Measurements from ENCODE around the gene MEGF6. TPM values are rescaled to one million over a fixed set of nuclear protein-coding genes. Genes with fewer than 3 reads are reported as not detected.

Gene MEGF6
- total and polyA plus RNA-seq, 2 donors (not counting 1 experiment from before 2014, with no cell fraction given): 43.2 to 77.3 TPM

GRCh38 chr1:3467096-3468036, 143.9 kb downstream of the MEGF6 start:
- CTCF ChIA-PET: interaction anchor here (4.2 kb wide), 1 partner anchor 14 kb away, joined by 11 read pairs; no protein-coding TSS in a partner anchor
- DNase-seq: no peak

More at GRCh38 chr1:3467096-3468036, 143.9 kb downstream of the MEGF6 start:
- H3K36me3 ChIP-seq (replicated peaks in 1 of 2; ENCODE audit: control extremely low read depth in 1 of 2, control insufficient read depth in 1 of 2, extremely low read depth in 1 of 2, insufficient read depth in 2 of 2, low read length in 1 of 2): no peaks in the 10 kb centered on the region
- H3K4me3 ChIP-seq (ENCODE audit: control extremely low read depth in 1 of 5, extremely low read depth in 1 of 5, insufficient read depth in 1 of 5, low read depth in 2 of 5, low read length in 4 of 5): no peak overlapping the region
- H3K9me3 ChIP-seq (ENCODE audit: control extremely low read depth in 1 of 3, control insufficient read depth in 2 of 3, insufficient read depth in 1 of 3, low read length in 2 of 3): no peaks in the 10 kb centered on the region
- no peak for ATAC-seq (ENCODE audit: low read depth)
- 90% methylated on average over 26 of the region's 35 CpGs for WGBS (ENCODE audit: insufficient coverage)
- no peak overlapping the region for H3K4me3 Mint-ChIP-seq
- H3K79me2 ChIP-seq (ENCODE audit: control insufficient read depth, insufficient read depth, low read length): no peaks in the 10 kb centered on the region
- POLR2A ChIA-PET: no interaction called here
- H3K27ac ChIP-seq (ENCODE audit: low read length in 2 of 2): no peak overlapping the region
- H3K27ac Mint-ChIP-seq: no peak overlapping the region
- no peaks in the 10 kb centered on the region for H3K9me3 Mint-ChIP-seq (ENCODE audit: insufficient read depth)
- H3K27me3 ChIP-seq (replicated peaks in 1 of 4; ENCODE audit: control extremely low read depth in 1 of 4, control insufficient read depth in 3 of 4, insufficient read depth in 4 of 4, low read length in 3 of 4): no peaks in the 10 kb centered on the region
- H2AFZ ChIP-seq (ENCODE audit: insufficient read depth, low read depth, low read length, poor library complexity, severe bottlenecking): no peak overlapping the region
- TF ChIP-seq CTCF (IDR thresholded peaks at IDR 0.05) (no peak), EZH2 (IDR thresholded peaks at IDR 0.05; ENCODE audit: borderline replicate concordance, insufficient read depth, low read depth, low read length, poor library complexity, severe bottlenecking) (no peak)
- peaks cover 4% of the 10 kb centered on the region for H3K4me1 Mint-ChIP-seq
- H3K4me1 ChIP-seq (ENCODE audit: control insufficient read depth in 2 of 2, insufficient read depth in 2 of 2, low read length in 2 of 2): no peaks in the 10 kb centered on the region
- no peak overlapping the region for H3K9ac ChIP-seq (ENCODE audit: low read length)
- H3K27me3 Mint-ChIP-seq: peaks cover 3% of the 10 kb centered on the region
- H3K4me2 ChIP-seq (replicated peaks; ENCODE audit: low read depth, low read length, poor library complexity, severe bottlenecking): no peak overlapping the region
- H4K20me1 ChIP-seq (ENCODE audit: control insufficient read depth, insufficient read depth, low read length, poor library complexity, severe bottlenecking): no peaks in the 10 kb centered on the region
- intact Hi-C loops (cut with micrococcal nuclease): no loop called here
